ENCODE data around the gene HMCES. TPM values are rescaled to one million over a fixed set of nuclear protein-coding genes. Genes with fewer than 3 reads are reported as not detected.

HMCES gene
- total RNA-seq, 4 donors from 2014 or later: 25.3 to 35.7 (median 30.2) TPM

- WGBS, 2 donors (ENCODE audit: low coverage in 1 of 2): 0 to 1% methylated on average over 4 to 13 of the region's 48 CpGs
- H3K27me3 ChIP-seq: no peaks in the 10 kb centered on the region
- peak within 1 kb of the TSS; percentile 91 to 98 for H3K4me3 ChIP-seq
- no peaks in the 10 kb centered on the region for H3K9me3 ChIP-seq
- peaks cover 0 to 36% of the 10 kb centered on the region in 2 donors for H3K36me3 ChIP-seq
- peak within 1 kb of the TSS; percentile 73 to 91 (median 85) for H3K27ac ChIP-seq
- ATAC-seq: peak; percentile 94
- peaks cover 0 to 66% (median 20%) of the 10 kb centered on the region in 3 donors for H3K4me1 ChIP-seq
- no peak for TF ChIP-seq EP300 (IDR thresholded peaks at IDR 0.05)
- peak; percentile 96 for TF ChIP-seq POLR2AphosphoS5 (IDR thresholded peaks at IDR 0.05)
- peak in 1 of 4 experiments; percentile 6 for TF ChIP-seq CTCF (IDR thresholded peaks at IDR 0.05)
- peak; percentile 93 to 94 for TF ChIP-seq POLR2A (IDR thresholded peaks at IDR 0.05)
These were observed 29.2 kb upstream of the HMCES start, which contains the start of gene COPG1 for GRCh38 chr3:129249284-129250065. COPG1 (plus strand) TSS chr3:129249606; CDS start chr3:129249710, 104 bp downstream.

GRCh38 chr3:129252748-129253147, 25.9 kb upstream of the HMCES start:
- TF ChIP-seq POLR2AphosphoS5 (IDR thresholded peaks at IDR 0.05) (no peak), EP300 (IDR thresholded peaks at IDR 0.05) (no peak), POLR2A (IDR thresholded peaks at IDR 0.05) (no peak), CTCF (IDR thresholded peaks at IDR 0.05) (no peak)
- H3K27ac ChIP-seq: no peak overlapping the region
- H3K4me3 ChIP-seq: no peak overlapping the region
- peaks cover 0 to 49% (median 14%) of the 10 kb centered on the region in 3 donors for H3K4me1 ChIP-seq
- WGBS, 2 donors (ENCODE audit: low coverage in 1 of 2): 80 to 89% methylated on average over 1 to 3 of the region's 4 CpGs
- H3K27me3 ChIP-seq: no peaks in the 10 kb centered on the region
- ATAC-seq: no peak
- H3K36me3 ChIP-seq: peaks cover 0 to 68% of the 10 kb centered on the region in 2 donors
- H3K9me3 ChIP-seq: no peaks in the 10 kb centered on the region

- no peaks in the 10 kb centered on the region for H3K9me3 ChIP-seq
These were observed 24.0 kb upstream of the HMCES start for GRCh38 chr3:129254536-129255230.

GRCh38 chr3:129256270-129256669, 22.4 kb upstream of the HMCES start:
- no peak for ATAC-seq
- no peak overlapping the region for H3K4me3 ChIP-seq
- TF ChIP-seq POLR2AphosphoS5 (IDR thresholded peaks at IDR 0.05) (no peak), EP300 (IDR thresholded peaks at IDR 0.05) (no peak), CTCF (IDR thresholded peaks at IDR 0.05) (no peak), POLR2A (IDR thresholded peaks at IDR 0.05) (no peak)
- H3K27ac ChIP-seq: no peak overlapping the region
- WGBS, 2 donors (ENCODE audit: low coverage in 1 of 2): 79 to 89% methylated on average over 5 of the region's 6 CpGs
- peaks cover 0 to 100% of the 10 kb centered on the region in 2 donors for H3K36me3 ChIP-seq
- H3K4me1 ChIP-seq: peaks cover 0 to 22% (median 0%) of the 10 kb centered on the region in 3 donors
- no peaks in the 10 kb centered on the region for H3K27me3 ChIP-seq
- H3K9me3 ChIP-seq: no peaks in the 10 kb centered on the region

More at GRCh38 chr3:129254536-129255230, 24.0 kb upstream of the HMCES start:
- H3K27me3 ChIP-seq: no peaks in the 10 kb centered on the region
- H3K27ac ChIP-seq: no peak overlapping the region
- H3K4me3 ChIP-seq: no peak overlapping the region
- TF ChIP-seq EP300 (IDR thresholded peaks at IDR 0.05): no peak
- TF ChIP-seq POLR2A (IDR thresholded peaks at IDR 0.05): no peak
- TF ChIP-seq CTCF (IDR thresholded peaks at IDR 0.05): no peak
- TF ChIP-seq POLR2AphosphoS5 (IDR thresholded peaks at IDR 0.05): no peak
- ATAC-seq: no peak
- 80 to 87% methylated on average over 7 to 11 of the region's 12 CpGs for WGBS, 2 donors (ENCODE audit: low coverage in 1 of 2)
- H3K36me3 ChIP-seq: peaks cover 0 to 88% of the 10 kb centered on the region in 2 donors
- H3K4me1 ChIP-seq: peaks cover 0 to 36% (median 6%) of the 10 kb centered on the region in 3 donors

Data from gastroesophageal sphincter (tissue), 4 donors.